Small intestine (tissue), 7 donors: Measurements from ENCODE around the gene TSC2. TPM values are rescaled to one million over a fixed set of nuclear protein-coding genes. Genes with fewer than 3 reads are reported as not detected.
"Not testable (repeated sequence)": the region's sequence is repeated elsewhere in the genome, so short reads cannot be mapped to it uniquely, and the experiment has no call there.

Experiments used
- DNase-seq, 2 donors: peaks; one replicate each; pipeline versions ENCODE4 v3.0.0 to v3.0.0-alpha.2; 2013
- FAIRE-seq: peaks from 2 replicates; lab custom pipeline; 2012; peaks lifted over from hg19 to GRCh38; lab: Jason Lieb, UNC
- H3K27ac ChIP-seq, 3 donors: one replicate each; pipeline ENCODE4 v1.5.1; 2013; ENCODE audit warnings: low read length in 2 of 3, mild to moderate bottlenecking in 2 of 3, control low read depth in 1 of 3, inconsistent platforms in 1 of 3, low read depth in 1 of 3, moderate library complexity in 1 of 3
- H3K27me3 ChIP-seq, 3 donors: one replicate each; pipeline ENCODE4 v1.6.1; 2013; ENCODE audit warnings: low read length in 3 of 3, inconsistent platforms in 1 of 3; ENCODE audit not compliant: control insufficient read depth in 3 of 3, insufficient read depth in 3 of 3
- H3K36me3 ChIP-seq, 3 donors: one replicate each; pipeline ENCODE4 v1.6.1; 2013; ENCODE audit warnings: low read length in 3 of 3, inconsistent platforms in 1 of 3, low read depth in 1 of 3, mild to moderate bottlenecking in 1 of 3, moderate library complexity in 1 of 3; ENCODE audit not compliant: control insufficient read depth in 3 of 3, insufficient read depth in 2 of 3
- H3K4me1 ChIP-seq, 3 donors: one replicate each; pipeline ENCODE4 v1.6.1; 2013; ENCODE audit warnings: low read length in 2 of 3, inconsistent platforms in 1 of 3, low read depth in 1 of 3, mild to moderate bottlenecking in 1 of 3, moderate library complexity in 1 of 3; ENCODE audit not compliant: control insufficient read depth in 3 of 3, insufficient read depth in 2 of 3
- H3K4me3 ChIP-seq, 3 donors: one replicate each; pipeline ENCODE4 v1.5.1; 2013; ENCODE audit warnings: low read length in 3 of 3, control low read depth in 1 of 3, inconsistent platforms in 1 of 3, low read depth in 1 of 3, mild to moderate bottlenecking in 1 of 3, moderate library complexity in 1 of 3
- H3K9me3 ChIP-seq, 2 donors: one replicate each; pipeline ENCODE4 v1.6.1; 2013; ENCODE audit warnings: low read depth in 1 of 2, low read length in 1 of 2; ENCODE audit not compliant: control insufficient read depth in 2 of 2, insufficient read depth in 1 of 2
- WGBS, 3 donors: extraction: QIAGEN DNeasy Blood & Tissue Kit; methylation state at CpG; one replicate each; pipeline ENCODE4 v1.1.7; 2013; 5-methylcytosine and 5-hydroxymethylcytosine counted together
- polyA plus RNA-seq, 4 donors: library from polyadenylated mRNA; stranded (reverse) in 3 of 4; unstranded in 1 of 4; fragments of 200-250 nt in 3 of 4; fragments of 120-200 nt in 1 of 4; gene quantifications; one replicate each; pipeline versions ENCODE4 v1.2.1 to v1.2.3, GENCODE V29; 2013
- donor health status: healthy with polysubstance abuse.
- donor health status: control.
- donor health status: control.
- donor health status: Bipolar disorder and iron deficiency.
- donor health status: healthy.

TSC2 gene
- polyA plus RNA-seq, 4 donors = 35.1 to 75.9 (median 60.1) TPM

DNA sequence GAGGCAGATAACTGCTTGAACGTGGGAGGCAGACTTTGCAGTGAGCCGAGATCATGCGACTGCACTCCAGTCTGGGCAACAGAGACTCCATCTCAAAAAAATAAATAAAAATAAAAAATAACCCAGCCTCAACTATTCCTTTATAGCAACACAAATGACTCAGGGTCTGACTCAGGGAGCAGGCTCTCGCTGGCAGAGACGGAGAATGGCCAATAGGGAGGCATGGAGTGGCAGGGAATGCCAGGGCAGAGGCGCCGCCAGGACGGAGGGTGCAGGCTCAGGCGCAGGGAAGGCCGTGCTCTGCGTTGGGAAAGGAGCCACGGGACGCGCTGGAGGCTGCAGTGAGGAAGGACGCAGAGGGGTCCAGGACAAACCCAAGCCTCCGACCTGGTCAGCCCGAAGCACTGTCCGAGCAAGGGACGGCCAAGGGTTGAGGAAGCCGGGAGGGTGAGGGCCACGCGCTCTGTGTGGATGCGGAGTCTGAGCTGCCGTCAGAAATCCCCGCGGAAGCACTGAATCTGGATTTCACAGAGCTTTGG is 47.6 kb downstream of the TSC2 start:
- DNase-seq = no peak
- H3K36me3 ChIP-seq = peaks cover 4 to 80% (median 15%) of the 10 kb centered on the region in 3 donors
- no peaks in the 10 kb centered on the region for H3K9me3 ChIP-seq
- WGBS, 3 donors = 93 to 96% (median 95%) methylated on average over 26 of the region's 26 CpGs
- H3K27ac ChIP-seq = no peak overlapping the region
- H3K4me3 ChIP-seq = no peak overlapping the region
- peaks cover 0 to 23% (median 0%) of the 10 kb centered on the region in 3 donors for H3K4me1 ChIP-seq
- FAIRE-seq = no peak
- H3K27me3 ChIP-seq = no peaks in the 10 kb centered on the region

DNA sequence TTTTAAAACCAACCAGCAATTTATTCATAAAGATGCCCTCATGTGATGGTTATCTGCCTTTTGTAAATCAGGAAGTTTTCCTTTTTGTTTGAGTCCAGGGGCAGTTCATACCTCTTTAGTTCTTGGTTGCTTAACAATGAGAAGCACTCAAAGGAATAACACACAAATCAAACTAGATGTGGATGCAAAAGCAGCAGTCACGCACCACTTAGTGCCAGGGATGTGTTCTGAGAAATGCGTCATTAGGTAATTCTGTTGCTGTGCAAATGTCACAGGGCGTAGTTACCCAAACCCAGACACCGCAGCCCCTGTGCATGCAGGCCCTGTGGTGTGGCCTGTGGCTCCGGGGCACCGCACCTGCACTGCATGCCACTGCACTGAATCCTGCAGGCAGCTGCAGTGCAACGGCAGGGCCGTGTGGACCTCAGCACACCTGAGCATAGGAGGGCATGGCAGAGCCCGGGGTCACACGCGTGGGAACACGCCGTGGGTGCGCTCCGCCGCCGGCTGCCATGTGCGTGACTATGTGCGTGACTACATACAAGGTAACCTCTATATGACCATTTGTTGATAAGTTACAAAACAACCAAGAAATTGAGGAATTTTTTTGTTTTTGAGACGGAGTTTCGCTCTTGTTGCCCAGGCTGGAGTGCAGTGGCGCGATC is 48.3 kb downstream of the TSC2 start:
- H3K4me1 ChIP-seq = peaks cover 0 to 19% (median 0%) of the 10 kb centered on the region in 3 donors
- H3K4me3 ChIP-seq = no peak overlapping the region
- no peaks in the 10 kb centered on the region for H3K9me3 ChIP-seq
- H3K27ac ChIP-seq = no peak overlapping the region
- no peak for DNase-seq
- H3K27me3 ChIP-seq = no peaks in the 10 kb centered on the region
- WGBS, 3 donors = 94 to 97% (median 95%) methylated on average over 23 of the region's 23 CpGs
- peaks cover 4 to 82% (median 15%) of the 10 kb centered on the region in 3 donors for H3K36me3 ChIP-seq
- FAIRE-seq = no peak

DNA sequence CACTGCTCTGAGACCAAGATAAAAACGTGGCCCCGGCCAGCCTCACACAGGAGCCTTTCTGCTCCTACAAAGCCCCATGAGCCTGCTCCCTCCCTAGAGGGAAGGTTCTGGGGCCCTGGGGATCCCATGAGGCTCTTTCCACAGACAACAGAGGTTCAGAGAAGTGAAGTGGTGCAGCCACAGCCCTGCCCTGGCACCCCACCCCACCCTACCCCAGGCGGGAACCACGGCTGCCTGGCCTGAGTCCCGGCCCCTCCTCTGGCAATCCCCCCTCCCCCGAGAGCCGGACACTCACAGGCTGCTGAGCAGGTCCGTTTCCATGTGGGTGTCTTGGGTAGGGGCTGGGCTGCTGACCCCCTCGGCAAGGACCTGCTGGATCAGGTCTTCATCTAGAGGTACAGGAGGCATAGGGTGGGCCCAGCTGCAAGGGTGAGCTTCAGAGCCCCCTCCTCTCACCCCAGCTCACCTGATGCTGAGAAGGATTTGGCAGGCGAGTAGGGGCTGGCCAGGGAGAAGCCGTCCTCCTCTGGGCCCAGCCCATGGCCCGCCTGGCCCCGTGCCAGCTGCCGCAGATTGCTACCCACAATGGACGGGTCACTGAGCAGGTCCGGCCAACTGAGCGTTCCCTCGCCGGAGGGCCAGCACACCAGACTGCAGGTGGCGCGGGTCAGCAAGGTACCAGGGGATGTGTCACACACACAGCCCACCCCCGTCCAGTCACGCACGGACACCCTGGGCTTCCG is 49.2 kb downstream of the TSC2 start:
- H3K9me3 ChIP-seq = no peaks in the 10 kb centered on the region
- no peak for FAIRE-seq
- H3K4me1 ChIP-seq = peaks cover 0 to 13% (median 0%) of the 10 kb centered on the region in 3 donors
- no peak overlapping the region for H3K27ac ChIP-seq
- WGBS, 3 donors = 80 to 88% (median 86%) methylated on average over 16 to 25 of the region's 25 CpGs
- H3K36me3 ChIP-seq = peaks cover 4 to 83% (median 15%) of the 10 kb centered on the region in 3 donors
- DNase-seq = no peak
- H3K27me3 ChIP-seq = no peaks in the 10 kb centered on the region
- H3K4me3 ChIP-seq = no peak overlapping the region

GRCh38 chr16:2097689-2098088 is 49.9 kb downstream of the TSC2 start:
- H3K4me1 ChIP-seq, FAIRE-seq, H3K27ac ChIP-seq, H3K4me3 ChIP-seq, DNase-seq, H3K9me3 ChIP-seq, H3K27me3 ChIP-seq: not testable (repeated sequence)
- H3K36me3 ChIP-seq = peaks cover 4 to 82% (median 15%) of the 10 kb centered on the region in 3 donors
- 94 to 98% (median 96%) methylated on average over 8 to 14 of the region's 14 CpGs for WGBS, 3 donors

DNA sequence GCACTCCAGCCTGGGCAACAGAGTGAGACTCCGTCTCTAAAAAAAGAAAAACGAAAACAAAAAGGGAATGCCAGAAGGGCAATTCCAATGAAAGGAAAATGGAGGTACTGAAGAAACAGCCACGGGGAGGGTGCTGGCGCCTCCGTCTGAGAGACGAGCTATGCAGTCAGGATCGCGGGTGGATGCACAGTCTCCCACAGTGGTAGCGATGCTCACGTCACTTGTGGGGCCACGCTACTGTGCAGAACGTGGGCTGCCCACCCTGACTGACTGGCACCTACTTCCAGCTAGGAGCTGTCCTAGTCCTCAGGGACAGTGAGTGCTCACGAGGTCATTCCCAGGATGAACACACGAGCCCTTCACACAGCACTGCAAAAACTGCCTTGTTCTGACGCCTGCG is 53.8 kb downstream of the TSC2 start:
- not testable (repeated sequence) for H3K4me1 ChIP-seq, H3K9me3 ChIP-seq, DNase-seq, H3K4me3 ChIP-seq, H3K27me3 ChIP-seq, H3K27ac ChIP-seq, FAIRE-seq
- WGBS, 3 donors = 93 to 96% (median 95%) methylated on average over 11 to 14 of the region's 16 CpGs
- H3K36me3 ChIP-seq = peaks cover 0 to 60% (median 9%) of the 10 kb centered on the region in 3 donors

DNA sequence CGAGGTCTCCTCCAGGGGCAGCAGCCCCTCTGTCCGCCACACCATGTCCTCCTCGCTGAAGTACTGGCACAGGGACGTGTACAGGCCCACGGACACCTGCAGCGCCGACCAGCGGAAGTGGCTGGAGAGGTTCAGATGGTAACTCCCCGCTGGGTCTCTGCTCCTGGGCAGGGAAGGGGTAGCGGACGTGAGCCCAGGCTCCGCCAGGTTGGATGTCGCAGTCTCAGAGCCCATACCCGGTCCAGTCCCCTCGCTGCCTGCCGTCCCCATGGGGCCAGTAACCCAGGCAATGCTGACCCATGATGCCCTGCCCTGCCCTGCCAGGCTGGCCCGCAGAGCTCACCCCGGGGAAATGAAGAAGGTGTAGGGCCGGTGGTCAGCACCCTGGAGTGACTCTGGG is 54.7 kb downstream of the TSC2 start:
- DNase-seq = no peak
- 93 to 97% (median 96%) methylated on average over 18 to 19 of the region's 19 CpGs for WGBS, 3 donors
- FAIRE-seq = no peak

DNA sequence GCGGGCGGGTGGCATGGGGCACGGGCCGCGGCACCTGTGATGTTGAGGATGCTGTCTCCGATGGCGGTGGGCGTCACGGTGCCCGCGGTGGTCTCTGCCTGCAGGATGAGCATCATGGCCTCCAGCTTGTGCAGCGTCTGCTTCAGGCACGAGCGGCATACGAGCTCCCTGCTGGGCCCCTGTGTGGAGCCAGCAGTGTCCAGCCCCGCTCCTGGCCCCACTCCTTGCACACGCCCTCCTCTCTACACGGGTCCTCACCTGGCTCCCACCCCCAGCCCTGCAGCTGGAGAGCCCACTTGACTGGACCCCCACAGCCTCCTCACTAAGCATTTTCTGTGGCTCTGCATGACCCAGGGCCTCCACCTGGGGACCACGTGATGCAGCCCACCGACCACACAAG is 56.7 kb downstream of the TSC2 start:
- peaks cover 0 to 59% (median 1%) of the 10 kb centered on the region in 3 donors for H3K36me3 ChIP-seq
- not testable (repeated sequence) for FAIRE-seq, H3K4me3 ChIP-seq, H3K27ac ChIP-seq, H3K4me1 ChIP-seq, H3K27me3 ChIP-seq, H3K9me3 ChIP-seq, DNase-seq
- WGBS, 3 donors = 88 to 95% (median 90%) methylated on average over 4 to 18 of the region's 20 CpGs

More for the DNA sequence above, 54.7 kb downstream of the TSC2 start:
- Histone ChIP-seq H3K27me3 (no peaks in the 10 kb centered on the region), H3K4me1 (no peaks in the 10 kb centered on the region), H3K36me3 (peaks cover 0 to 58% (median 5%) of the 10 kb centered on the region in 3 donors), H3K9me3 (no peaks in the 10 kb centered on the region), H3K4me3 (no peak overlapping the region), H3K27ac (no peak overlapping the region)

GRCh38 chr16:2105291-2105690 is 57.5 kb downstream of the TSC2 start:
- H3K27me3 ChIP-seq, H3K9me3 ChIP-seq, H3K4me3 ChIP-seq, DNase-seq, FAIRE-seq, H3K27ac ChIP-seq, H3K4me1 ChIP-seq: not testable (repeated sequence)
- 94 to 96% (median 95%) methylated on average over 14 to 21 of the region's 21 CpGs for WGBS, 3 donors
- H3K36me3 ChIP-seq = peaks cover 0 to 55% (median 0%) of the 10 kb centered on the region in 3 donors
